Astrocyte (in vitro differentiated cells and primary cell): Measurements from ENCODE around the gene WNT7A. TPM values are rescaled to one million over a fixed set of nuclear protein-coding genes. Genes with fewer than 3 reads are reported as not detected.
"Not testable (repeated sequence)": the region's sequence is repeated elsewhere in the genome, so short reads cannot be mapped to it uniquely, and the experiment has no call there.

Experiments
- DNase-seq: peaks from one replicate; pipeline ENCODE4 v3.0.0-alpha.2; 2010; ENCODE audit warnings: low read depth
- FAIRE-seq: peaks from 2 replicates; lab custom pipeline; 2011; peaks lifted over from hg19 to GRCh38; lab: Jason Lieb, UNC
- H2AFZ ChIP-seq: 2 replicates; pipeline ENCODE4 v1.6.0; 2012; ENCODE audit warnings: low read depth, low read length, inconsistent platforms
- H3K27ac ChIP-seq: 2 replicates; pipeline ENCODE4 v1.5.1; 2011; ENCODE audit warnings: low read depth, low read length, inconsistent platforms
- H3K27me3 ChIP-seq: 2 replicates; pipeline ENCODE4 v1.6.0; 2011; ENCODE audit warnings: low read length, inconsistent platforms; ENCODE audit not compliant: insufficient read depth
- H3K36me3 ChIP-seq: 2 replicates; pipeline ENCODE4 v1.5.1; 2011; ENCODE audit warnings: low read length, inconsistent platforms; ENCODE audit not compliant: insufficient read depth
- H3K4me1 ChIP-seq: 2 replicates; pipeline ENCODE4 v1.5.1; 2011; ENCODE audit warnings: low read length, inconsistent platforms; ENCODE audit not compliant: insufficient read depth
- H3K4me2 ChIP-seq: 2 replicates; pipeline ENCODE4 v1.6.0; 2012; ENCODE audit warnings: low read length, inconsistent platforms
- H3K4me3 ChIP-seq: 2 replicates; pipeline ENCODE4 v1.5.1; 2011; ENCODE audit warnings: low read depth, mild to moderate bottlenecking, low read length, inconsistent platforms; ENCODE audit not compliant: insufficient read depth
- H3K79me2 ChIP-seq: 2 replicates; pipeline ENCODE4 v1.6.0; 2012; ENCODE audit warnings: mild to moderate bottlenecking, low read length, inconsistent platforms; ENCODE audit not compliant: insufficient read depth
- H3K9ac ChIP-seq: 2 replicates; pipeline ENCODE4 v1.6.0; 2012; ENCODE audit warnings: mild to moderate bottlenecking, low read length, inconsistent platforms
- H3K9me3 ChIP-seq: 2 replicates; pipeline ENCODE4 v1.5.1; 2012; ENCODE audit warnings: low read depth, mild to moderate bottlenecking, low read length, inconsistent platforms; ENCODE audit not compliant: insufficient read depth
- H4K20me1 ChIP-seq: 2 replicates; pipeline ENCODE4 v1.6.0; 2012; ENCODE audit warnings: low read length, inconsistent platforms; ENCODE audit not compliant: insufficient read depth
- H3K27ac Mint-ChIP-seq: one replicate; pipeline ENCODE4 v1.8.0; 2021; ENCODE audit warnings: mild to moderate bottlenecking, mixed read lengths; ENCODE audit not compliant: unreplicated experiment
- H3K27me3 Mint-ChIP-seq: one replicate; pipeline ENCODE4 v1.8.0; 2021; ENCODE audit warnings: low read depth, mixed read lengths; ENCODE audit not compliant: unreplicated experiment
- H3K36me3 Mint-ChIP-seq: one replicate; pipeline ENCODE4 v1.8.0; 2021; ENCODE audit warnings: low read depth, mixed read lengths; ENCODE audit not compliant: unreplicated experiment
- H3K4me1 Mint-ChIP-seq: one replicate; pipeline ENCODE4 v1.8.0; 2021; ENCODE audit warnings: low read depth, mixed read lengths; ENCODE audit not compliant: unreplicated experiment
- H3K4me3 Mint-ChIP-seq: one replicate; pipeline ENCODE4 v1.8.0; 2021; ENCODE audit warnings: mild to moderate bottlenecking, moderate library complexity, mixed read lengths; ENCODE audit not compliant: unreplicated experiment
- H3K9me3 Mint-ChIP-seq: one replicate; pipeline ENCODE4 v1.8.0; 2021; ENCODE audit warnings: mild to moderate bottlenecking, mixed read lengths; ENCODE audit not compliant: unreplicated experiment
- EZH2 ChIP-seq: IDR thresholded peaks from 2 replicates; pipeline ENCODE4 v1.6.1; 2012; ENCODE audit warnings: mild to moderate bottlenecking, low read length, inconsistent platforms; ENCODE audit not compliant: insufficient read depth
- total RNA-seq: library from RNA; stranded (reverse); gene quantifications from 2 replicates; pipeline ENCODE4 v1.2.1, GENCODE V29; 2021
- TF ChIP-seq, protein P1 (sequence below): IDR thresholded peaks from 2 replicates; pipeline ENCODE4 v1.5.1; 2011; ENCODE audit warnings: low read depth, mild to moderate bottlenecking, inconsistent platforms, low read length, moderate library complexity; ENCODE audit not compliant: insufficient read depth

The WNT7A gene
- total RNA-seq, 1 donor from 2014 or later: 1.7 TPM

- H3K27me3 Mint-ChIP-seq: peaks cover 30% of the 10 kb centered on the region
- no peak for FAIRE-seq
- H3K36me3 ChIP-seq: no peaks in the 10 kb centered on the region
- H3K9ac ChIP-seq: no peak overlapping the region
- H4K20me1 ChIP-seq: no peaks in the 10 kb centered on the region
- H3K4me1 Mint-ChIP-seq: peaks cover 4% of the 10 kb centered on the region
- H3K27ac Mint-ChIP-seq: no peak overlapping the region
- H3K27ac ChIP-seq: no peak overlapping the region
- peaks cover 5% of the 10 kb centered on the region for H3K9me3 Mint-ChIP-seq
- H3K4me2 ChIP-seq: no peak overlapping the region
- H3K27me3 ChIP-seq: peaks cover 6% of the 10 kb centered on the region
- no peaks in the 10 kb centered on the region for H3K79me2 ChIP-seq
- TF ChIP-seq, protein P1, sequence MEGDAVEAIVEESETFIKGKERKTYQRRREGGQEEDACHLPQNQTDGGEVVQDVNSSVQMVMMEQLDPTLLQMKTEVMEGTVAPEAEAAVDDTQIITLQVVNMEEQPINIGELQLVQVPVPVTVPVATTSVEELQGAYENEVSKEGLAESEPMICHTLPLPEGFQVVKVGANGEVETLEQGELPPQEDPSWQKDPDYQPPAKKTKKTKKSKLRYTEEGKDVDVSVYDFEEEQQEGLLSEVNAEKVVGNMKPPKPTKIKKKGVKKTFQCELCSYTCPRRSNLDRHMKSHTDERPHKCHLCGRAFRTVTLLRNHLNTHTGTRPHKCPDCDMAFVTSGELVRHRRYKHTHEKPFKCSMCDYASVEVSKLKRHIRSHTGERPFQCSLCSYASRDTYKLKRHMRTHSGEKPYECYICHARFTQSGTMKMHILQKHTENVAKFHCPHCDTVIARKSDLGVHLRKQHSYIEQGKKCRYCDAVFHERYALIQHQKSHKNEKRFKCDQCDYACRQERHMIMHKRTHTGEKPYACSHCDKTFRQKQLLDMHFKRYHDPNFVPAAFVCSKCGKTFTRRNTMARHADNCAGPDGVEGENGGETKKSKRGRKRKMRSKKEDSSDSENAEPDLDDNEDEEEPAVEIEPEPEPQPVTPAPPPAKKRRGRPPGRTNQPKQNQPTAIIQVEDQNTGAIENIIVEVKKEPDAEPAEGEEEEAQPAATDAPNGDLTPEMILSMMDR: no peak
- no peak for TF ChIP-seq EZH2
- no peaks in the 10 kb centered on the region for H3K9me3 ChIP-seq
- H3K4me3 Mint-ChIP-seq: no peak overlapping the region
- no peak for DNase-seq
- no peak overlapping the region for H2AFZ ChIP-seq
- no peak overlapping the region for H3K4me3 ChIP-seq
- H3K4me1 ChIP-seq: peaks cover 8% of the 10 kb centered on the region
- no peaks in the 10 kb centered on the region for H3K36me3 Mint-ChIP-seq
Observed at GRCh38 chr3:13857702-13858380, 22.0 kb downstream of the WNT7A start.

- not testable (repeated sequence) for H2AFZ ChIP-seq, H3K9ac ChIP-seq, H3K4me1 Mint-ChIP-seq, H3K27ac ChIP-seq, H3K4me3 ChIP-seq, H3K36me3 Mint-ChIP-seq, H3K27ac Mint-ChIP-seq, DNase-seq, H3K27me3 ChIP-seq, H3K4me3 Mint-ChIP-seq, H4K20me1 ChIP-seq, FAIRE-seq, H3K9me3 ChIP-seq, H3K36me3 ChIP-seq, H3K9me3 Mint-ChIP-seq, H3K4me2 ChIP-seq, H3K79me2 ChIP-seq
- peaks cover 27% of the 10 kb centered on the region for H3K27me3 Mint-ChIP-seq
- peaks cover 11% of the 10 kb centered on the region for H3K4me1 ChIP-seq
Observed at GRCh38 chr3:13856628-13857027, 23.2 kb downstream of the WNT7A start.

DNA sequence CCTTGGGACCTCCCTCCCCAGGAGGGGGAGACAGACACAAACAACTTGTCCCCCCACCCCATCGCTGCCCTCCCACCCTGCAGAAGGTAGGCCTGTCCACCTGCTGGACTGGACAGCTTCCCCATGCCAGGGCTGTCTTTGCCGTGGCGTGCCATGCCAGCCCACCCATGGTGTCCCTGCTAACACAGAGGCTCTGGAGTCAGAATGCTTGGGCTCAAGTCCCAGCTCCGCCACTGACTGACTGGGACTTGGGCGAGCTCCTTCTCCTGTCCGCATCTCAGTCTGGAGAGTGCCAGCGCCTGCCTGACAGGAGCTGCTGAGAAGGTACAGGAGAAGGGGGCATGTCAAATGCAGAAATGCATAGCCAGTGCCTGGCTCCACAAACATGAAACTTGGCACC lies 23.9 kb downstream of the WNT7A start:
- H3K4me1 Mint-ChIP-seq: peaks cover 15% of the 10 kb centered on the region
- no peaks in the 10 kb centered on the region for H3K36me3 Mint-ChIP-seq
- no peak overlapping the region for H3K27ac Mint-ChIP-seq

More for the DNA sequence above, 23.9 kb downstream of the WNT7A start:
- H3K9ac ChIP-seq: no peak overlapping the region
- H2AFZ ChIP-seq: no peak overlapping the region
- Mint-ChIP-seq H3K9me3 (peaks cover 5% of the 10 kb centered on the region), H3K4me3 (no peak overlapping the region), H3K27me3 (peaks cover 24% of the 10 kb centered on the region)
- H3K27ac ChIP-seq: no peak overlapping the region
- H3K4me2 ChIP-seq: no peak overlapping the region
- H3K9me3 ChIP-seq: no peaks in the 10 kb centered on the region
- no peak for FAIRE-seq
- DNase-seq: no peak
- H3K27me3 ChIP-seq: peaks cover 6% of the 10 kb centered on the region
- no peak for TF ChIP-seq EZH2
- TF ChIP-seq, protein P1: no peak
- no peaks in the 10 kb centered on the region for H3K36me3 ChIP-seq
- peaks cover 13% of the 10 kb centered on the region for H3K4me1 ChIP-seq
- H4K20me1 ChIP-seq: no peaks in the 10 kb centered on the region
- H3K4me3 ChIP-seq: no peak overlapping the region
- no peaks in the 10 kb centered on the region for H3K79me2 ChIP-seq
